ENCODE results near the gene BCS1L.

The BCS1L gene, protein sequence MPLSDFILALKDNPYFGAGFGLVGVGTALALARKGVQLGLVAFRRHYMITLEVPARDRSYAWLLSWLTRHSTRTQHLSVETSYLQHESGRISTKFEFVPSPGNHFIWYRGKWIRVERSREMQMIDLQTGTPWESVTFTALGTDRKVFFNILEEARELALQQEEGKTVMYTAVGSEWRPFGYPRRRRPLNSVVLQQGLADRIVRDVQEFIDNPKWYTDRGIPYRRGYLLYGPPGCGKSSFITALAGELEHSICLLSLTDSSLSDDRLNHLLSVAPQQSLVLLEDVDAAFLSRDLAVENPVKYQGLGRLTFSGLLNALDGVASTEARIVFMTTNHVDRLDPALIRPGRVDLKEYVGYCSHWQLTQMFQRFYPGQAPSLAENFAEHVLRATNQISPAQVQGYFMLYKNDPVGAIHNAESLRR

GRCh38 chr2:218659258-218659987, at the start of gene BCS1L, which contains the start of gene ZNF142:
Gene BCS1L (plus strand): TSS chr2:218659683. CDS start chr2:218660988, 1,305 bp downstream.
Gene ZNF142 (minus strand): TSS chr2:218659623. CDS start chr2:218656429, 3,194 bp downstream.
- DNase-seq (ENCODE audit: low read depth), result peak; percentile 85

- DNase-seq (ENCODE audit: low read depth), result no peak
These were observed 43.6 kb upstream of the BCS1L start for GRCh38 chr2:218615868-218616315.

- DNase-seq (ENCODE audit: low read depth), result no peak
These were observed 41.2 kb upstream of the BCS1L start for GRCh38 chr2:218618102-218618860.

GRCh38 chr2:218621007-218621406, 38.5 kb upstream of the BCS1L start:
- DNase-seq (ENCODE audit: low read depth), result no peak

GRCh38 chr2:218622606-218623365, 36.7 kb upstream of the BCS1L start:
- no peak for DNase-seq (ENCODE audit: low read depth)

DNA sequence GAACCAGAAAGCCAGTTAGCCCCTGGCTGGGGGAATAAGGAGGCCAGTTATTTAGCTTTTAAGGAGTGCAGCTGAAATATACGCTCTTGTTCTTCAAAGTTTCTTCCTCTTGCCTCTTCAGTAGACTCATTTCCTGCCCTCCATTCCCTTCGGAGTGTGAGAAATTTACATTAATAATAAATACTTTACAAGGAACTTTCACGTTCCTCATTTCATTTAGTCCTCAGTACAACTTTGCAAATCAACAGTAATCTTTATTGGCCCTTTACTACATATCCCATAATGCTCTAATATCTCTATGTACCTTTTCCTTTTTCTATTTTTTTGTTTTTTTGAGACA, 36.1 kb upstream of the BCS1L start:
- DNase-seq (ENCODE audit: low read depth), result no peak

GRCh38 chr2:218626369-218626768, 33.1 kb upstream of the BCS1L start:
- no peak for DNase-seq (ENCODE audit: low read depth)

- no peak for DNase-seq (ENCODE audit: low read depth)
These were observed 31.5 kb upstream of the BCS1L start for GRCh38 chr2:218627939-218628338.

DNA sequence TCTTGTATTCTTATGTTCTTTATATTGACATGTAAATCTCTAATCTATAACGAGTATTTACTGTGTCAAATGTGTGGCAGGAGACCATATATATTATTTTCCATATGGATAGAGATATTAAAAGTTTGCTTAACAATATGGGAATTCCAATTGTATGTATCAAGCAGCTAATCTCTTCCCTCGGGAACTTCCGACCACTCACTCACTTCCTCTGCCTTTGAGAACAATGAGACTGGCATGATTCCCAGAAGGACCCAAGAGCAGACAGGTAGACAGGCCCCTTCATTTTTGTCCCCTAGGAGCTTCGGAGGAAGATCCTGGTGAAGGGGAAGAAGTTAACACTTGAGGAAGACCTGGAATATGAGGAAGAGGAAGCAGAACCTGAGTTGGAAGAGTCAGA, 27.6 kb upstream of the BCS1L start:
- DNase-seq (ENCODE audit: low read depth), result no peak

DNA sequence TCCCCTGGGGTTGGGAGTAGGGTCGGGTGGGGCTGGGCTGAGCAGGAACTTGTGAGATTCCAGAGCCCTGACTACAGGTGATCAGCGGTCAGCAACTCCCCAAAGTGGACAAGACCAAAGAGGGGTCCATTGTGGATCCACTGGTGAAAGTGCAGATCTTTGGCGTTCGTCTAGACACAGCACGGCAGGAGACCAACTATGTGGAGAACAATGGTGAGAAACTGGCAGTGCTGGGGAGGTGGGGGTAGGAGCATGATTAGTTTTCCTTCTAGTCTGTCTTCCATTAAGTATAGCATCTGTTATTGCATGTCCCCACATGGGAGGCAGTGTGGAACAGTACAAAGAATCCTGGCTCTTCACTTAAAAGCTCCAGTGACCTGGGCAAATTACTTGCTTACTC, 23.8 kb upstream of the BCS1L start:
- no peak for DNase-seq (ENCODE audit: low read depth)

DNA sequence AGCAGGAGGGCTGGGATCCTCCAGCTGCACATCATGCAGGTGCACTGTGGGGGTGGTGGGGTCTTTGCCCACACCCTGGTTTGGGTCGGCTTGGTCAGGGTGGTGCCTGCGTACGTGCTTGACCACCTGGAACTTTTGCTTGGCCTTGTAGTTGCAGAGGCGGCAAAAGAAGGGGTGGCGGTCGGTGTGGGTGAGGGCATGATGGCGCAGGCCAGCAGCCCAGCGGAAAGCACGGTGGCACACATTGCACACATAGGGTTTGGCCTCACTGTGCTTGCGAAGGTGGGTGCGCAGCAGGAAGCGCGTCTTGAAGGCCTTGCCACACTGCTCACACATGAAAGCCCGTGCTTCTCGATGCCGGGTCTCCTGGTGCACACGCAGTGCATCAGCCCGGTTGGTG, 21.1 kb upstream of the BCS1L start:
- DNase-seq (ENCODE audit: low read depth), result no peak

DNA sequence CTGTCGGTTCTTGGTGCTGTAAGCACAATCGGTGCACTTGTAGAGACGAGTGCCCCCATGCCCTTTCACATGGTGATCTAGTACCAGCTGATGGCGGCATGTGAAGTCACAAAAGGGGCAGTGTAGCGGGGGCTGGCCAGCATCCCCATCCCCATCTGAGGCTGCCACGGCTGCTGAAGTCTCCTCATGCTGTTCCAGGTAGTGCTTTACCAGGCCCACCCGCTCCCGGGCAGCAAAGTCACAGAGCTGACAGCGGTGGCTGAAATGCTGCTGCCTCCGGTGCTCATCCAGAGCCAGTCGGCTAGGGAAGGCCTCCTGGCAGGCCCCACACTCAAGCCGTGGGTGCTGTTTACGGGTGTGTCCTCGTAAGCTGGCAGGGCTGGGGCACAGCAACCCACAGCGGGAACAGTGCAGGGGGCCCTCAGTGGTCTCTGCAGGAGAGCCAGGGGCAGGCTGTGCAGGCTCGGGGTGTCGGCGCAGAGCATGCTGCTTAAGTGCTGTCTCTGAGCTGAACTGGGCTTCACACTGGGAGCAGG, 17.3 kb upstream of the BCS1L start:
- no peak for DNase-seq (ENCODE audit: low read depth)

DNA sequence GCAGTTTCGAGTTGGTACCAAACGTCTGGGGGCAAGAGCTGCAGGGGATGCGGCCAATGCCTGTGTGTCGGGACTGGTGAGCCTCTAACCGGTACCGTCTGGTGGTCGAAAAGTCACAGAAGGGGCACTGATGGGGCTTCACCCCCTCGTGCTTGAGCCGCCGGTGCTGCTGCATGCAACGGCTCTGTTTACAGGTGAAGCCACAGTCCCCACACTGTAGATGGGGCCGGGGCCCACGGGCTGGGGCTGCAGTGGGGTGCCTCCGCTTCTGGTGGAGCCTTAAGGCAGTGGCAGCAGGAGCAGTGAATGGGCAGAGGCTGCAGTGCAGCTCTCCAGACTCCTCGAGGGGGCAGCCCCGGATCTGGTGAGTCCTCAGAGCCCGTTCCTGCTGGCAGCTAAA, 16.7 kb upstream of the BCS1L start:
- no peak for DNase-seq (ENCODE audit: low read depth)

DNA sequence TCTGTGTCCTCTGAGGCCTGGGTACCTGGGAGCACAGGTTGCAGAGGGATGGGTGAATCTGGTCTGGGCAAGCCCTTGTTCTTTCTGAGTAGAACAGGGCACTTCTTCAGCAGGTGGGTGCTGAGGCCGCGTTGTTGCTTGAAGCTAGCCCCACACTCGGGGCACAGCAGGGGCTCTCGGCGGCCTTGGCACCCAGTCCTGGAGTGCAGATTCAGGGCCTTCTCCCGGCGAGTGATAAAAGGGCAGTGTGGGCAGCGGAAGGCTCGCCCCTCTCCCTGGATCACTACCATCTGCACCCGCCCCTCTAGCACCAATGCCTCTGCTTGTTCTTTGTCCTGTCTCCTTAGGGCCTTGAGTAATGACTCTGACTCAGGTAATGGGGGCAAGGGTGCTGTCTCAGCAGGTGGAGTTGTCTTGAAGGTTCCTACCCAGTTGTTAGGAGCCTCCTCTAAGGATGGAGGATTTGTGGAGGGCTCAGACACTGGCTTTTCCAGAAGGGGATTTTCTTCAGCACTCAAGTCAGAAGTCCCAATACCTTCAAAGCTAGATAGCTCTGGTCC, 15.7 kb upstream of the BCS1L start:
- no peak for DNase-seq (ENCODE audit: low read depth)

DNA sequence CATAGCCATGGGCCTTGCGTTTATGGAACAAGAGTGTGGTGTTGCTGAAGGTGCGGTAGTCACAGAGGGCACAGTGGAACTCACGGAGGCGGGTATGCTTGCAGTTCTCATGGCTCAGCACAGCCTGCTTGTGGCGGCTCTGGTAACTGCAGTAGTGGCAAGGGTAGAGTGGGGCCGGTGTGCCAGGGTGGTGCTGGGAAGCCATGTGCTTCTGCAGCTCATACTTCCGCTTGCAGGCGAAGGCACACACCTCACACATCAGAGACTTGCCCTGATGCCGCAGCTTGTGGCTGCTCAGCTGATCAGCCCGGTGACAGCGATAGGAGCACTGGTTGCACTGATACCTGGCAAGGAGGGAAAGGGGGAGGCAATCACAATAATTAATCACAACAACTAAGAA, 14.8 kb upstream of the BCS1L start:
- DNase-seq (ENCODE audit: low read depth), result no peak

- DNase-seq (ENCODE audit: low read depth), result no peak
These were observed 14.4 kb upstream of the BCS1L start for GRCh38 chr2:218645126-218645525.

DNA sequence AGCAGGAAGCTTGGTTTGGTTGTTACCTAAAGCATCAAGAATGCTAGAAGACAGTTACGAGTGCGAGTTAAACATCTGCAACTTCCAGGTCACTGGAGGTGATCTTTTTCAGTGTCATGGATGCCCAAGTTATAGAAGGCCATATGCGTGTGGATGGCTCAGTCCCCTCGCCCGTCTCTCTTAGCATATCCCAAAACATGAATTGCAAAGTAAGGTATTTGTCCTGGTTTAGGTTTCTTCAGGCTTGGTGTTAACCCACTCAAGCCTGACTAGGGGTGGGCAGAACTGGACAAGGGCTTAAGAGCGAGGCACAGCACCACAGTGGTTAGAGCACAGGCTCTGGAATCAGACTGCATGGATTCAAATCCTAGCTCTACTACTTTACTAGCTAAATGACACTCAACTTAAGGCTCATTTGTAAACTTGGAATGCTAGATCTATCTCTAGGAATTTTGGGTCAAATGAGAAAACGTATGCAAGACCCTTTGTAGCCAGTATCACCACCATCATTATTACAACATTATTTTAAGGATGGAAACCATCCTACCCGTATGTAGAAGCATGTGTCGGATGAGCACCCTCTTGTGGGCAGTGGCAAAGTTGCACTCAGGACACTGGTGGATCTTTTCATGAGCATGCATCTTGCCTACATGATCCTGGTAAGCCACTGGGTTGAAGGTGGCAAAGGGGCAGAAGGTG, 11.2 kb upstream of the BCS1L start:
- no peak for DNase-seq (ENCODE audit: low read depth)

- DNase-seq (ENCODE audit: low read depth), result no peak
These were observed 10.7 kb upstream of the BCS1L start for GRCh38 chr2:218648787-218649100.

DNA sequence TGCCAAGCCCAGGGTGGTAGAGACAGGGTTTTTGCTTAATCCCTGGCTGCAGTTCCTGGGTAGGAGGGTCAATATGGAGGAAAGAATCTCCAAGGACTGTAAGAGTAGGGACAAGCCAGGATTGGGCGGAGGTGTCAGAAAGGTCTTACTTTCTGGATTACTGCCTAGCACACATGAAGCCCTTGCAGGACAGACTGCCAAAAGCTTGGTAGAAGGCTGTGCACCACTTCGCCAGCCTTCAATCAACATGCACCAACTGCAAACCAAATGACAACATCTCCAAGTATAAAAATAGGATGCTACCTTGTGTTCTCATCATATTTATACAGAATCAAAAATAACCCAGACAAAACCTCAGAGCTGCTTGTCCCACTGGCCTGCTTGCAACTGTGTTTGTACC, 3.7 kb upstream of the BCS1L start:
- DNase-seq (ENCODE audit: low read depth), result no peak

DNA sequence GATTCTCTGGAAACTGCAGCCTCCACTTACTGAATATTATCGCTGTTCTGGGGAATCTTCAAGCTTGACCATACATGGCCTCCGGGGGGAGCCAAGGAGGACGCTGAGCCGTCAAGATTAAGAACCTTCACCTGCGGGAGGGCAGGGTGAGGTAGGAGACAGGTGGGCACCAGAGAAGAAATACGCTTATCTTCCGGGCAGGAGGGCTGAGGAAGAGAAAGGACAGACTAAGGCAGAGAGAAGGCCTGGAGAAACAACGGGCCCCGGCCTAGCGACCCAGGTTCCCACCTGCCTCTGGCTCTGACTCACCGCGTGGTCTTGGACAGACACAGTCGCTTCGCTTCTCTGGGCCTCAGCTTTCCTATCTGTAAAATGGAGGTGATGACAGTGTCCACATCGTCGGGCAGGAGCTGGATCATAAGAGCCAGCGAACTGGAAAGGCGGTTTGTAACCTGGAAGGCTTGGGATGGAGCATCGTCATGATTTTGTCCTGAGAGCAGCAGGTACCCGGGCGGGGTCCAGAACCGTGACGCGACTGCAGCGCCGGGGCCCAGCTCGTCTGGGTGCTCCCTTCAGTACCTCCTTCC, 719 bp upstream of the BCS1L start:
- DNase-seq (ENCODE audit: low read depth), result no peak

GRCh38 chr2:218659988-218660358, 490 bp downstream of the BCS1L start:
- DNase-seq (ENCODE audit: low read depth), result no peak
